BJ (cell line): ENCODE results near the gene THBS3. TPM values are rescaled to one million over a fixed set of nuclear protein-coding genes. Genes with fewer than 3 reads are reported as not detected.
"Not testable (repeated sequence)": the region's sequence is repeated elsewhere in the genome, so short reads cannot be mapped to it uniquely, and the experiment has no call there.

Experiments
- CTCF ChIA-PET: fragments of 350-600 bp; formaldehyde crosslinking; extraction: SDS; loops from one replicate; lab custom pipeline; 2021; ENCODE audit warnings: antibody characterized with exemption, inconsistent platforms; lab: Yijun Ruan, JAX
- POLR2A ChIA-PET: fragments of 300-600 bp; sonication (Branson Sonifier 250); formaldehyde crosslinking; extraction: SDS; loops from one replicate; lab custom pipeline; 2021; ENCODE audit warnings: antibody characterized with exemption; lab: Charles Lee
- DNase-seq: peaks from one replicate; pipeline ENCODE4 v3.0.0-alpha.2; 2011; ENCODE audit warnings: low read depth
- H3K27me3 ChIP-seq: 2 replicates; pipeline ENCODE4 v1.6.0; 2011; ENCODE audit warnings: low read length; ENCODE audit not compliant: control insufficient read depth, insufficient read depth
- H3K36me3 ChIP-seq: 2 replicates; pipeline ENCODE4 v1.5.1; 2011; ENCODE audit warnings: low read length; ENCODE audit not compliant: control insufficient read depth, insufficient read depth
- H3K4me3 ChIP-seq: 2 replicates; pipeline ENCODE4 v1.5.1; 2011; ENCODE audit warnings: low read depth, mild to moderate bottlenecking, control low read depth, low read length
- polyA plus RNA-seq: library from polyadenylated mRNA; depleted of rRNA; stranded (reverse); fragments of >200 nt; gene quantifications from 2 replicates; pipeline ENCODE4 v1.2.3, GENCODE V29; 2011
- TF ChIP-seq, protein P1 (sequence below): IDR thresholded peaks from 2 replicates; pipeline ENCODE4 v1.5.1; 2011; ENCODE audit warnings: low read depth, mild to moderate bottlenecking, control low read depth, inconsistent platforms, low read length, moderate library complexity; ENCODE audit not compliant: insufficient read depth

THBS3 gene
- polyA plus RNA-seq, 1 experiment: 61.4 TPM

- H3K27me3 ChIP-seq: no peaks in the 10 kb centered on the region
- TF ChIP-seq, protein P1, sequence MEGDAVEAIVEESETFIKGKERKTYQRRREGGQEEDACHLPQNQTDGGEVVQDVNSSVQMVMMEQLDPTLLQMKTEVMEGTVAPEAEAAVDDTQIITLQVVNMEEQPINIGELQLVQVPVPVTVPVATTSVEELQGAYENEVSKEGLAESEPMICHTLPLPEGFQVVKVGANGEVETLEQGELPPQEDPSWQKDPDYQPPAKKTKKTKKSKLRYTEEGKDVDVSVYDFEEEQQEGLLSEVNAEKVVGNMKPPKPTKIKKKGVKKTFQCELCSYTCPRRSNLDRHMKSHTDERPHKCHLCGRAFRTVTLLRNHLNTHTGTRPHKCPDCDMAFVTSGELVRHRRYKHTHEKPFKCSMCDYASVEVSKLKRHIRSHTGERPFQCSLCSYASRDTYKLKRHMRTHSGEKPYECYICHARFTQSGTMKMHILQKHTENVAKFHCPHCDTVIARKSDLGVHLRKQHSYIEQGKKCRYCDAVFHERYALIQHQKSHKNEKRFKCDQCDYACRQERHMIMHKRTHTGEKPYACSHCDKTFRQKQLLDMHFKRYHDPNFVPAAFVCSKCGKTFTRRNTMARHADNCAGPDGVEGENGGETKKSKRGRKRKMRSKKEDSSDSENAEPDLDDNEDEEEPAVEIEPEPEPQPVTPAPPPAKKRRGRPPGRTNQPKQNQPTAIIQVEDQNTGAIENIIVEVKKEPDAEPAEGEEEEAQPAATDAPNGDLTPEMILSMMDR: no peak
- CTCF ChIA-PET: interaction anchor here (5.1 to 7.5 kb wide), 2 partner anchors 9 to 20 kb away, joined by 79 to 147 read pairs; partner anchors contain the start of genes KRTCAP2, MTX1, THBS3 and TRIM46
- peaks cover 20% of the 10 kb centered on the region for H3K36me3 ChIP-seq
- H3K4me3 ChIP-seq: peak overlapping the region; percentile 64
- no peak for DNase-seq
- POLR2A ChIA-PET: no interaction called here
Observed at GRCh38 chr1:155196103-155196892, 11.4 kb downstream of the THBS3 start.

- ChIA-PET POLR2A (interaction anchor here (0.9 kb wide), 1 partner anchor 60 kb away, joined by 8 read pairs; no protein-coding TSS in a partner anchor), CTCF (interaction anchor here (1.2 to 7.5 kb wide), 3 partner anchors 10 to 28 kb away, joined by 6 to 147 read pairs (median 79); partner anchors contain the start of genes KRTCAP2, MTX1, THBS3 and TRIM46)
- H3K36me3 ChIP-seq: peaks cover 15% of the 10 kb centered on the region
- no peak for DNase-seq
- no peaks in the 10 kb centered on the region for H3K27me3 ChIP-seq
- TF ChIP-seq, protein P1: no peak
- peak overlapping the region; percentile 64 for H3K4me3 ChIP-seq
Observed at GRCh38 chr1:155195201-155196102, 12.2 kb downstream of the THBS3 start.

DNA sequence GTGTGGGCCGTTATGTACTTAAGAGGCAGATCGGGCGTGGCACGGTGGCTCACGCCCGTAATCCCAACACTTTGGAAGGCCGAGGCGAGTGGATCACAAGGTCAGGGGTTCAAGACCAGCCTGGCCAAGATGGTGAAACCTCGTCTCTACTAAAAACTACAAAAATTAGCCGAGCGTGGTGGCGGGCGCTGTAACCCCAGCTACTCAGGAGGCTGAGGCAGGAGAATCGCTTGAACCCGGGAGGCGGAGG is 13.8 kb downstream of the THBS3 start:
- peaks cover 11% of the 10 kb centered on the region for H3K36me3 ChIP-seq
- POLR2A ChIA-PET, DNase-seq, H3K27me3 ChIP-seq: not testable (repeated sequence)
- H3K4me3 ChIP-seq: peak overlapping the region; percentile 64
- CTCF ChIA-PET: interaction anchor here (0.5 to 7.5 kb wide), 21 partner anchors 8 to 1580 kb away, joined by 3 to 147 read pairs (median 4); partner anchors contain the start of genes KRTCAP2, MTX1, THBS3 and TRIM46

DNA sequence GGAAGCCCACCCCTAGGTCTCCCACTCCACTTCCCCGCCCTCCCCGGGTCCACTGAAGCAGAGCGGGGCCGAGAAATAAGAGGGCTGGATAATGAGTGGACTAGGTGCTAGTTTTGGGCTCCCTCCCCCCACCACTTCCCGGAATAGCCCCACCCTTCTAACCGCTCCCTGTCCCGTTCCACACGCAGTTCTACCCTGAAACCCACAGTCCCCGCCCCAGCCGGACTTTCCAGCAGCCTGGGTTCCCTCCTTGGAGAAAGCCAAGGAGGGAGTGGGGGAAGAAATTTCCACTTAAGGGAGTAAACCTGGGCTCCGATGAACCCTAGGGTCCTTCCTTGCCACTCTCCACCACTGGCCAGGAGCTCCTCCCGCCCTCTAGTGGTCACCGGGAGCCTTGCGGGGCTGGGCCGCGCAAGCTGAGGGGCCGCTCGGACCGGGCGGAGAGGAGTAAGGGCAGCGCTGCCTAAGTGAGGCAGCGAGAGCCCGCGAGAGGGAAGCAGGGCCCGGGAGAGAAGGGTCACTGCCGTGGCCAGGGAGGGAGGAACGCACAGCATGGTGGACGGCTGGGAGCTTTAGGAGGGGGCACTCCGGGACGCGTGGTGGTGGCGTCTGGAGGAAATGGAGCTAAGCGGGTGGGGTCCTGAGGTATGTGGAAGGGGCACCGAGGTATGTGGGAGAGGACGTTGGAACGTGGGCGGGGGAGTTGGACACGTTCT is 14.3 kb downstream of the THBS3 start:
- ChIA-PET CTCF (interaction anchor here (0.5 to 7.5 kb wide), 21 partner anchors 9 to 1580 kb away, joined by 3 to 147 read pairs (median 4); partner anchors contain the start of genes KRTCAP2, MTX1, THBS3 and TRIM46), POLR2A (no interaction called here)
- Histone ChIP-seq H3K36me3 (peaks cover 10% of the 10 kb centered on the region), H3K4me3 (peak overlapping the region; percentile 64), H3K27me3 (no peaks in the 10 kb centered on the region)
- peak; percentile 76 for DNase-seq
- TF ChIP-seq, protein P1: peak; percentile 99
